Brain microvascular endothelial cell (primary cell): ENCODE data around the gene RFC1.

Experiments
- DNase-seq: peaks from one replicate; pipeline ENCODE4 v3.0.0-alpha.2; 2020
- H3K27ac ChIP-seq: fragments of 250-450 bp; sonication (Bioruptor Pico); 2 replicates; pipeline ENCODE4 v1.5.1; 2020; ENCODE audit warnings: mild to moderate bottlenecking, moderate library complexity
- H3K27me3 ChIP-seq: fragments of 250-450 bp; sonication (Bioruptor Pico); replicated peaks from 2 replicates; pipeline ENCODE4 v1.5.1; 2020; ENCODE audit warnings: mild to moderate bottlenecking
- H3K36me3 ChIP-seq: fragments of 250-450 bp; sonication (Bioruptor Pico); replicated peaks from 2 replicates; pipeline ENCODE4 v1.5.1; 2020; ENCODE audit warnings: mild to moderate bottlenecking
- H3K4me3 ChIP-seq: 2 replicates; pipeline ENCODE4 v1.5.1; 2011; ENCODE audit warnings: low read depth, mild to moderate bottlenecking, control low read depth, low read length, moderate library complexity
- CTCF ChIP-seq: IDR thresholded peaks from 2 replicates; pipeline ENCODE4 v1.5.1; 2011; ENCODE audit warnings: low read depth, mild to moderate bottlenecking, moderate library complexity, low read length, control low read depth, inconsistent platforms; ENCODE audit errors: missing control alignments
- in situ Hi-C: cut with HindIII; loops from 2 replicates; pipeline ENCODE4 v1.10.0; 2017; ENCODE audit warnings: low sequenced_read_pairs, low pct_ligation_motif_present

RFC1 gene

GRCh38 chr4:39320381-39321115 lies 45.6 kb downstream of the RFC1 start:
- H3K4me3 ChIP-seq: no peak overlapping the region
- no peak for TF ChIP-seq CTCF
- peak; percentile 29 for DNase-seq
- H3K27me3 ChIP-seq: no peaks in the 10 kb centered on the region
- H3K36me3 ChIP-seq: no peaks in the 10 kb centered on the region
- peak overlapping the region; percentile 88 for H3K27ac ChIP-seq
- in situ Hi-C loops: no loop called here

- no peaks in the 10 kb centered on the region for H3K27me3 ChIP-seq
- H3K27ac ChIP-seq: peak overlapping the region; percentile 88
- H3K4me3 ChIP-seq: no peak overlapping the region
- in situ Hi-C loops: no loop called here
- TF ChIP-seq CTCF: no peak
- DNase-seq: peak; percentile 89
- no peaks in the 10 kb centered on the region for H3K36me3 ChIP-seq
Measured at GRCh38 chr4:39319676-39320075, 46.5 kb downstream of the RFC1 start.

GRCh38 chr4:39312816-39313215 lies 53.3 kb downstream of the RFC1 start:
- DNase-seq: no peak
- Histone ChIP-seq H3K27ac (no peak overlapping the region), H3K27me3 (no peaks in the 10 kb centered on the region), H3K36me3 (peaks cover 28% of the 10 kb centered on the region), H3K4me3 (no peak overlapping the region)
- in situ Hi-C loops: no loop called here
- no peak for TF ChIP-seq CTCF

- in situ Hi-C loops: no loop called here
- no peak for DNase-seq
- Histone ChIP-seq H3K27me3 (no peaks in the 10 kb centered on the region), H3K36me3 (peaks cover 28% of the 10 kb centered on the region), H3K27ac (no peak overlapping the region), H3K4me3 (no peak overlapping the region)
- no peak for TF ChIP-seq CTCF
Measured at GRCh38 chr4:39308611-39309010, 57.6 kb downstream of the RFC1 start.

- no peak overlapping the region for H3K4me3 ChIP-seq
- no peak for TF ChIP-seq CTCF
- no peak for DNase-seq
- in situ Hi-C loops: no loop called here
- no peak overlapping the region for H3K27ac ChIP-seq
- no peaks in the 10 kb centered on the region for H3K27me3 ChIP-seq
- peaks cover 21% of the 10 kb centered on the region for H3K36me3 ChIP-seq
Measured at GRCh38 chr4:39305912-39306677, 60.1 kb downstream of the RFC1 start.
